Heart left ventricle (tissue), 16 donors: ENCODE data around the gene TEKTIP1. TPM values are rescaled to one million over a fixed set of nuclear protein-coding genes. Genes with fewer than 3 reads are reported as not detected.
A peak's percentile ranks its signal among the peaks of the same experiment; 100 is the strongest.

Experiments used
- ATAC-seq, 4 donors: fragments of 200-7000 bp; cut with Tn5 transposase; one replicate each; pipeline ENCODE4 v1.9.1; 2020 to 2022; ENCODE audit warnings: moderate library complexity in 4 of 4, mild to moderate bottlenecking in 3 of 4, moderate number of reproducible peaks in 1 of 4
- DNase-seq, 5 donors: peaks; one replicate each; pipeline ENCODE4 v3.0.0-alpha.2; 2020
- H3K27ac ChIP-seq, 12 donors: fragments of 200-600 bp; sonication (generic) in 4 of 12; one replicate each; pipeline versions ENCODE4 v1.5.0 to v1.8.0; 2016 to 2022; ENCODE audit warnings: mild to moderate bottlenecking in 2 of 12
- H3K27me3 ChIP-seq, 9 donors: fragments of 200-600 bp; sonication (generic) in 2 of 9; one replicate each; pipeline versions ENCODE4 v1.5.1 to v1.8.0; 2016 to 2022; ENCODE audit warnings: mild to moderate bottlenecking in 3 of 9
- H3K36me3 ChIP-seq, 9 donors: fragments of 200-600 bp; sonication (generic) in 2 of 9; one replicate each; pipeline versions ENCODE4 v1.5.0 to v1.8.0; 2018 to 2022; ENCODE audit warnings: mild to moderate bottlenecking in 2 of 9
- H3K4me1 ChIP-seq, 12 donors: fragments of 200-600 bp; sonication (generic) in 4 of 12; one replicate each; pipeline versions ENCODE4 v1.5.0 to v1.8.0; 2016 to 2022; ENCODE audit warnings: mild to moderate bottlenecking in 3 of 12
- H3K4me3 ChIP-seq, 12 donors: fragments of 200-600 bp; sonication (generic) in 4 of 12; one replicate each; pipeline versions ENCODE4 v1.5.0 to v1.8.0; 2017 to 2022; ENCODE audit warnings: mild to moderate bottlenecking in 9 of 12, moderate library complexity in 4 of 12
- H3K9me3 ChIP-seq, 12 donors: fragments of 200-600 bp; sonication (generic) in 4 of 12; one replicate each; pipeline versions ENCODE4 v1.5.0 to v1.8.0; 2016 to 2022; ENCODE audit warnings: mild to moderate bottlenecking in 1 of 12
- POLR2A ChIP-seq, 2 donors: fragments of 450-650 bp; IDR thresholded peaks; one replicate each; pipeline ENCODE4 v1.6.1; 2017; ENCODE audit warnings: antibody characterized with exemption in 2 of 2, mild to moderate bottlenecking in 2 of 2, moderate library complexity in 2 of 2
- WGBS, 4 donors: extraction: QIAGEN DNeasy Blood & Tissue Kit in 2 of 4; methylation state at CpG; one replicate each; pipeline versions ENCODE4 v1.1.5 to v1.1.7; 2013 to 2018; 5-methylcytosine and 5-hydroxymethylcytosine counted together
- intact Hi-C, 10 donors: fragments of 100-400 bp; cut with DNase I; formaldehyde crosslinking; loops; one replicate each; pipeline versions ENCODE4 v1.11.1 to v1.14.2; 2022
- polyA plus RNA-seq, 2 donors: library from polyadenylated mRNA; stranded (reverse); fragments of 200-250 nt; gene quantifications; one replicate each; pipeline ENCODE4 v1.2.3, GENCODE V29; 2013
- total RNA-seq, 9 donors: library from RNA; depleted of rRNA in 2 of 9; stranded (reverse); fragments of >200 nt in 2 of 9; fragmentation: NEBNext Ultra II Directional in 3 of 9; extraction: Animal tissue kit (Norgen Biotek cat#: 25700) in 3 of 9; gene quantifications; one replicate each; pipeline versions ENCODE4 v1.1.0 to v1.2.4, GENCODE V29; 2016 to 2023
- TF ChIP-seq, protein P1 (sequence below), 12 donors: fragments of 200-600 bp; sonication (generic) in 4 of 12; IDR thresholded peaks; one replicate each; pipeline versions ENCODE4 v1.5.0 to v1.8.0; 2018 to 2022; ENCODE audit warnings: antibody characterized with exemption in 12 of 12, mild to moderate bottlenecking in 5 of 12
- donor health status: ischemic (EF 13 %, LVEDD 7.1; RV severe dilation, severe dysfunction).
- donor health status: healthy with polysubstance abuse.
- donor health status: DM: no; HTN: yes; CAD: no.
- donor health status: DM: no; HTN: no; CAD: no.
- donor health status: ischemic (EF 25% LVEDD 6.9; RV normal size, moderate dysfunction).
- donor health status: ischemic (EF 25% LVEDD 5.7; RV mildly dilated, moderate dysfunction).
- donor health status: healthy.
- donor health status: DM: yes; HTN: yes; CAD: no.
- donor health status: ischemic (EF 35%, LVEDD 5.7; RV mildly dilated, moderate dysfunction).
- donor health status: nonischemic (EF 11% LVEDD 7.7; RV severe dilation, severe dysfunction).
- donor health status: DM: yes; HTN: yes; CAD: no.
- donor health status: PGD.
- donor health status: ischemic (EF 29% LVEDD 5.4; RV normal size, mild dysfunction).
- donor health status: nonischemic (EF 23%, LVEDD 6.1; RV moderate dilation, normal function).

The TEKTIP1 gene
- total and polyA plus RNA-seq, 11 donors: 0.63 to 1.8 (median 0.93) TPM; not detected in 5

- Histone ChIP-seq H3K9me3 (no peaks in the 10 kb centered on the region), H3K36me3 (no peaks in the 10 kb centered on the region), H3K4me3 (no peak overlapping the region), H3K27ac (no peak overlapping the region), H3K4me1 (peaks cover 0 to 22% (median 3%) of the 10 kb centered on the region in 12 donors), H3K27me3 (peaks cover 0 to 23% (median 11%) of the 10 kb centered on the region in 9 donors)
- DNase-seq (no peak), ATAC-seq (no peak)
- no peak for TF ChIP-seq POLR2A (IDR thresholded peaks at IDR 0.05)
- TF ChIP-seq, protein P1, sequence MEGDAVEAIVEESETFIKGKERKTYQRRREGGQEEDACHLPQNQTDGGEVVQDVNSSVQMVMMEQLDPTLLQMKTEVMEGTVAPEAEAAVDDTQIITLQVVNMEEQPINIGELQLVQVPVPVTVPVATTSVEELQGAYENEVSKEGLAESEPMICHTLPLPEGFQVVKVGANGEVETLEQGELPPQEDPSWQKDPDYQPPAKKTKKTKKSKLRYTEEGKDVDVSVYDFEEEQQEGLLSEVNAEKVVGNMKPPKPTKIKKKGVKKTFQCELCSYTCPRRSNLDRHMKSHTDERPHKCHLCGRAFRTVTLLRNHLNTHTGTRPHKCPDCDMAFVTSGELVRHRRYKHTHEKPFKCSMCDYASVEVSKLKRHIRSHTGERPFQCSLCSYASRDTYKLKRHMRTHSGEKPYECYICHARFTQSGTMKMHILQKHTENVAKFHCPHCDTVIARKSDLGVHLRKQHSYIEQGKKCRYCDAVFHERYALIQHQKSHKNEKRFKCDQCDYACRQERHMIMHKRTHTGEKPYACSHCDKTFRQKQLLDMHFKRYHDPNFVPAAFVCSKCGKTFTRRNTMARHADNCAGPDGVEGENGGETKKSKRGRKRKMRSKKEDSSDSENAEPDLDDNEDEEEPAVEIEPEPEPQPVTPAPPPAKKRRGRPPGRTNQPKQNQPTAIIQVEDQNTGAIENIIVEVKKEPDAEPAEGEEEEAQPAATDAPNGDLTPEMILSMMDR (IDR thresholded peaks at IDR 0.05): no peak
- intact Hi-C loops: no loop called here
- WGBS, 4 donors: 86 to 89% (median 89%) methylated on average over 9 to 11 of the region's 11 CpGs
These were observed 50.5 kb downstream of the TEKTIP1 start for GRCh38 chr19:3589439-3589838.

GRCh38 chr19:3589949-3590348, 51.0 kb downstream of the TEKTIP1 start:
- no peak overlapping the region for H3K27ac ChIP-seq
- H3K36me3 ChIP-seq: no peaks in the 10 kb centered on the region
- no peak for ATAC-seq
- intact Hi-C loops: no loop called here
- TF ChIP-seq POLR2A (IDR thresholded peaks at IDR 0.05): no peak
- TF ChIP-seq, protein P1 (IDR thresholded peaks at IDR 0.05): no peak
- WGBS, 4 donors: 94 to 98% (median 95%) methylated on average over 21 to 22 of the region's 22 CpGs
- no peak overlapping the region for H3K4me3 ChIP-seq
- H3K9me3 ChIP-seq: no peaks in the 10 kb centered on the region
- DNase-seq: no peak
- peaks cover 0 to 21% (median 3%) of the 10 kb centered on the region in 12 donors for H3K4me1 ChIP-seq
- peaks cover 0 to 18% (median 11%) of the 10 kb centered on the region in 9 donors for H3K27me3 ChIP-seq

DNA sequence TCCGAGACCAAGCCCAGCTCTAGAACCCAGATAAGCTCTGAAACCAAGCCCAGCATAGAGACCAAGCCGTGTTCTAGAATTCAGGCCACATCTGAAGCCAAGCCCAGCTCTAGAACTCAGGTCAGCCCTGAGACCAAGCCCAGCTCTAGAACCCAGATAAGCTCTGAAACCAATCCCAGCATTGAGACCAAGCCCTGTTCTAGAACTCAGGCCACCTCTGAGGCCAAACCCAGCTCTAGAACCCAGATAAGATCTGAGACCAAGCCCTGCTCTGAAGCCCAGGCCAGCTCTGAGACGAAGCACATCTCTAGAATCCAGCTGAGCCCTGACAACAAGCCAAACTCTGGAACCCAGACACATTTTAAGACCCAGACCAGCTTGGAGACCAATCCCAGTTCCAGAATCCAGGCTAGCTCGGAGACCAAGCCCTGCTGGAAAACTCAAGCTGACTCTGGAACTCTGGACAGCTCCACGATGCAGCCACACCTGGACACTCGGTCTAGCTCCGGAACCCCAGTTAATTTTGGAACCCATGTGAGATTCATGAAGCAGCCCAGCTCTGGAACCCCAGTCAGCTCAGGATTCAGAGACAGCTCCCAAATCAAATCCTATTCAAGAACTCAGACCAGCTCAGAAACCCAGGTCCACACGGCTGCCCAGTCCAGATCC, 52.2 kb downstream of the TEKTIP1 start:
- intact Hi-C loops: no loop called here
- 85 to 93% (median 92%) methylated on average over 4 to 8 of the region's 8 CpGs for WGBS, 4 donors
- Histone ChIP-seq H3K4me1 (peaks cover 0 to 10% (median 3%) of the 10 kb centered on the region in 12 donors), H3K9me3 (no peaks in the 10 kb centered on the region), H3K27me3 (peaks cover 0 to 7% (median 3%) of the 10 kb centered on the region in 9 donors), H3K36me3 (no peaks in the 10 kb centered on the region), H3K4me3 (no peak overlapping the region), H3K27ac (no peak overlapping the region)
- no peak for TF ChIP-seq POLR2A (IDR thresholded peaks at IDR 0.05)
- TF ChIP-seq, protein P1 (IDR thresholded peaks at IDR 0.05): no peak
- ATAC-seq (no peak), DNase-seq (no peak)

DNA sequence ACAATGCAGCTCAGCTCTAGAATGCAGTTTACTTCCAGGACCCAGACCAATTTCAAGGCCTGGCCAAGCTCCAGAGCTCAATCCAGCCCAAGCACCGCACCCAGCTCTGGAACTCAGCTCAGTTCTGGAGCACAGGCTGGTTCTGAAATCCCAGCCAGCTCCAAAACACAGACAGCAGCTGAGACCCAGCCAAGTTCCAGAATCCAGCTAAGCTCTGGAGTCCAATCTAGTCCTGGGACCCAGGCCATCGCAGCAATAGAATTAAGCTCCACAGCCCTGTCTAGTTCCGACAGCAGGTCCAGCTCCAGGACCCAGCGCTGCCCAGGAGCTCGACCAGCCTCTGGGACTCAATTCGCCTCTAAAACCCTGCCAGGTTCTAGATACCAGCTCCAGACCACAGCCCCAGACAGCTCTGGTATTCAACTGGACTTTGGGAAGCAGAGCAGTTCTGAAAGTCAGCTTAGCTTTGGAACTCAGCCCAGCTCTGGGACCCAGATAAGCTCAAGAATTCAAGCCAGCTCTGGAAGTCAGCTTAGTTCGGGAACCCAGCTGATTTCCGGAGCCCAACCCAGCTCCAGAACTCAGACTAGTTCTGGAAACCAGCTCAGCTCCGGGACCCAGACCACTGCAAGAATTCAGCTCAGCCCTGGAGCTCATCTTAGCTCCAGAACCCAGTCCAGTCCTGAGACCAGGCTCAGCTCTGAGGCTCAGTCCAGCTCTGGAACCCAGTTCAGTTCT, 53.1 kb downstream of the TEKTIP1 start:
- TF ChIP-seq, protein P1 (IDR thresholded peaks at IDR 0.05): no peak
- no peak for TF ChIP-seq POLR2A (IDR thresholded peaks at IDR 0.05)
- no peak overlapping the region for H3K4me3 ChIP-seq
- WGBS, 4 donors: 68 to 79% (median 79%) methylated on average over 9 of the region's 9 CpGs
- no peaks in the 10 kb centered on the region for H3K27me3 ChIP-seq
- DNase-seq (peak in 1 of 5 donors; percentile 30), ATAC-seq (peak; percentile 35 to 64 (median 44))
- peaks cover 0 to 3% (median 0%) of the 10 kb centered on the region in 12 donors for H3K4me1 ChIP-seq
- H3K27ac ChIP-seq: peak overlapping the region in 1 of 12 donors; percentile 2
- H3K9me3 ChIP-seq: no peaks in the 10 kb centered on the region
- no peaks in the 10 kb centered on the region for H3K36me3 ChIP-seq
- intact Hi-C loops: no loop called here
